ENCODE results near the gene MX1. TPM values are rescaled to one million over a fixed set of nuclear protein-coding genes. Genes with fewer than 3 reads are reported as not detected.

MX1 gene
- total RNA-seq, 1 donor from 2014 or later: 4.5 TPM

DNA sequence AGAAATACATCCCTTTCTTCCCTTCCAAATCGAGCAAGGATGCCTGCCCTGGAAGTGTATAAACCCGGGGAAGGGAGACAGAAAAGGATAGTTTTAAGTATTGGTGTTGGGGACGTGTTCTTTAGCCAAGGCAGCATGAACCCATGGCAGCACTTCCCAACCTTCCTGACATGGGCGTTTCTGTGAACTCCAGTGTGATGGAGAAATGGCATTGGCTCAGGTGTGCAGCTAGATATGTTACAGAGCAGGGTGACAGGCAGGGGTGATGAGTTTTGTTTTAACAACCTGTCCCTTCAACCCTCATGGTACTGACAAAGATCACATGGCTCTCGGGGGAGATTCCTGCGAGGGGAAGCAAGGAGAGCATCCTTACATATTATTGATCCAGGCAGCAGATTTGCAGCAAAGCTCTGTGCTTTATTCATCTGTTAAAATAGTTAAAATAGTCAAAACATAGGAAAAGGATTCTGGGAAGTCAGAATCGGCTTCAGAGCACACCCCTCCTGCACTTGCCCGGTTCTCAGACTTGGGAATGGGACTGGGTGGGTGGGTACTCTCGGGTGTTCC, 4.0 kb downstream of the MX1 start:
- DNase-seq (ENCODE audit: low spot score): no peak
- Mint-ChIP-seq H3K4me3 (ENCODE audit: unreplicated experiment) (no peak overlapping the region), H3K4me1 (ENCODE audit: unreplicated experiment) (no peaks in the 10 kb centered on the region), H3K27me3 (ENCODE audit: unreplicated experiment) (peaks cover 10% of the 10 kb centered on the region), H3K36me3 (ENCODE audit: low read depth, unreplicated experiment) (no peaks in the 10 kb centered on the region), H3K9me3 (ENCODE audit: unreplicated experiment) (no peaks in the 10 kb centered on the region), H3K27ac (ENCODE audit: unreplicated experiment) (no peak overlapping the region)
- TF ChIP-seq, protein P1, sequence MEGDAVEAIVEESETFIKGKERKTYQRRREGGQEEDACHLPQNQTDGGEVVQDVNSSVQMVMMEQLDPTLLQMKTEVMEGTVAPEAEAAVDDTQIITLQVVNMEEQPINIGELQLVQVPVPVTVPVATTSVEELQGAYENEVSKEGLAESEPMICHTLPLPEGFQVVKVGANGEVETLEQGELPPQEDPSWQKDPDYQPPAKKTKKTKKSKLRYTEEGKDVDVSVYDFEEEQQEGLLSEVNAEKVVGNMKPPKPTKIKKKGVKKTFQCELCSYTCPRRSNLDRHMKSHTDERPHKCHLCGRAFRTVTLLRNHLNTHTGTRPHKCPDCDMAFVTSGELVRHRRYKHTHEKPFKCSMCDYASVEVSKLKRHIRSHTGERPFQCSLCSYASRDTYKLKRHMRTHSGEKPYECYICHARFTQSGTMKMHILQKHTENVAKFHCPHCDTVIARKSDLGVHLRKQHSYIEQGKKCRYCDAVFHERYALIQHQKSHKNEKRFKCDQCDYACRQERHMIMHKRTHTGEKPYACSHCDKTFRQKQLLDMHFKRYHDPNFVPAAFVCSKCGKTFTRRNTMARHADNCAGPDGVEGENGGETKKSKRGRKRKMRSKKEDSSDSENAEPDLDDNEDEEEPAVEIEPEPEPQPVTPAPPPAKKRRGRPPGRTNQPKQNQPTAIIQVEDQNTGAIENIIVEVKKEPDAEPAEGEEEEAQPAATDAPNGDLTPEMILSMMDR (IDR thresholded peaks at IDR 0.05; ENCODE audit: unreplicated experiment): no peak

DNA sequence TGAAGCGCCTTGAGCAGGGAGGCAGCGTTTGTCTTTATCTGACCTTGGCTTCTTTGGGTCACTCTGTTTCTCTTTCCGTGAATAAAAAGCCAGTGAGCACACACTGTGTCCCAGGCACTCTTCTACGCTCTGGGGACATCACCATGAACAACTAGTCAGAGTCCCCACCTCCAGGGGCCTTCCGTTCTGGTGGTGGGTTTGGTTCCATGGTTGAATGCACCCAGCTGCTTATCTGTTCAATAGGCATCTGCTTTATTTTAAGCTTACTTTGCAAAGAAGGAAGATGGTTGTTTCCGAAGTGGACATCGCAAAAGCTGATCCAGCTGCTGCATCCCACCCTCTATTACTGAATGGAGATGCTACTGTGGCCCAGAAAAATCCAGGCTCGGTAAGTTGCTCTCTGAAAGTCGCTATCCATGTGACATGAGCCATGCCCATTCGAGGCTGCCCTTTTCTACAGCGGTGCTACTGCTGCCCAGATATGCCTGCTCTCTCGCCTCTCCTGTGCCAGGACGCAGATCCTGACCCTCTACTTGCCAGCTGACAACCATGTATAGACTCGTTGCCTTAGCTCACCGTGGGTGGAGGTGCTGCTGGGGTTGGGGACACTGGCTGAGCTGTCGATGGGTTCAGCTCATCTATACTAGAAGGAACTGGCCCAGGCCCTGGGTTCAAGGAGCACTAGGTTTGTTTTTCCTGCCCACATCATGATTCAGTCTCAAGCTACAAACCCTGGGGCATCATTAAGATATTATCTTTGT, 5.9 kb downstream of the MX1 start:
- peaks cover 8% of the 10 kb centered on the region for H3K27me3 Mint-ChIP-seq (ENCODE audit: unreplicated experiment)
- TF ChIP-seq, protein P1 (IDR thresholded peaks at IDR 0.05; ENCODE audit: unreplicated experiment): no peak
- no peaks in the 10 kb centered on the region for H3K9me3 Mint-ChIP-seq (ENCODE audit: unreplicated experiment)
- no peak overlapping the region for H3K27ac Mint-ChIP-seq (ENCODE audit: unreplicated experiment)
- H3K4me1 Mint-ChIP-seq (ENCODE audit: unreplicated experiment): no peaks in the 10 kb centered on the region
- peaks cover 6% of the 10 kb centered on the region for H3K36me3 Mint-ChIP-seq (ENCODE audit: low read depth, unreplicated experiment)
- no peak overlapping the region for H3K4me3 Mint-ChIP-seq (ENCODE audit: unreplicated experiment)
- no peak for DNase-seq (ENCODE audit: low spot score)

DNA sequence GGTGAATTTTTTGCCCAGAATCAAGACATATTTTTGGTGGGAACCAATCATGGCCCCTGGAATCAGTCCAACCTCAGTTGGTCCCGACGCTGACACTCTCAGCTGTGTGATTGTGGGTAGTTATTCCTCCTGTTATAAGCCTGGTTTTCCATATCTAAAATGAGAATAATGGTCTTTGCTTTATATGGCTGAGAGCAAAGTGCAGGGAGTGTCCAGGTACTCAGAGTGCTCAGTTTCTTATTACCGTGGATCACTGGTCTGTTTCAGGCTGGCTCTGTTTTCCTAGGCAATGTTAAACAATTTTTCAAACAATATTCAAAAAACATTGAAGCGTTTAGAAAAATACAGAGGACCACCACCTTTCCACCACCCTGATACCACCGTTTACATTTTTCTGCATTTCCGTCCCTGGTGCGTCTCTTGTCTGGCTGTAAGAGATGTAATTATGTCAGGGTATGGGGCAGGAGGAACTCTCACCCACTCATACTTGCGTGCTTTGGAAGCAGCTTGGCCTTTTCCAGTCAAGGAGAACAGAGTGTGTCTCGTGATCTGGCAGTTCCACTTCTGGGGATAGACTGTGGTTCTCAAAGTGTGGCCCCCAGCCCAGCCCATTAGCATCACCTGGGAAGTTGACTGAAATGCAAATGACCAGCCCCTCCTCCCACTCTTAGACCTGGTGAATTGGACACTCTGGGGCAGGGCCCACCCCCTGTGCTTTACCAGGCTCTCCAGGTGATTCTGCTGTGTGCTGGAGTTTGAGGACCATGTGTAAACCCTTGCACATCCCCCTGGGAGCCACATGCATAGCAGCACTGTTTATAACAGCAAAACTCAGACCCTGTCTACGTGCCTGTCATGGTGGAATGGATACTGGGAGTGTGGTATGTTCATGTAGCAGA, 6.8 kb downstream of the MX1 start:
- Mint-ChIP-seq H3K9me3 (ENCODE audit: unreplicated experiment) (no peaks in the 10 kb centered on the region), H3K27ac (ENCODE audit: unreplicated experiment) (no peak overlapping the region), H3K4me1 (ENCODE audit: unreplicated experiment) (no peaks in the 10 kb centered on the region), H3K4me3 (ENCODE audit: unreplicated experiment) (no peak overlapping the region), H3K36me3 (ENCODE audit: low read depth, unreplicated experiment) (peaks cover 6% of the 10 kb centered on the region), H3K27me3 (ENCODE audit: unreplicated experiment) (peaks cover 4% of the 10 kb centered on the region)
- TF ChIP-seq, protein P1 (IDR thresholded peaks at IDR 0.05; ENCODE audit: unreplicated experiment): no peak
- DNase-seq (ENCODE audit: low spot score): no peak

DNA sequence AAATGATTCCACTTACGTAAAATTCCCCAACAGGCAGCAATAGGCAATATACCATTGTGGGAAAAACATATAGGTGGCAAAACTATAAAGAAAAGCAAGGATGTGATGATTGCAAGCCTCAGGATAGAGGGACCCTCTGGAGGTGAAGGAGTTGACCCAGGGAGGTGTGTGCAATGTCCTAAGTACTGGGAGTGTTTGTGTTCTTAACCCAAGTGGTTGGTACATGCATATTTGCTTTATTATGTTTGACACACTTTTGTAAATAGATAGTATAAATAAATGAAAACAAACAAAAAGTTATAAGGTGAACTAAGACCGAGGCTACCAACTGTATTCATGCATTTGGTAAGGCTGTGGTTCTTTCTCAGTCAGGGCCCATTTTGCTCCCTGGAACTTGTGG, 7.5 kb downstream of the MX1 start:
- H3K9me3 Mint-ChIP-seq (ENCODE audit: unreplicated experiment): no peaks in the 10 kb centered on the region
- H3K4me1 Mint-ChIP-seq (ENCODE audit: unreplicated experiment): no peaks in the 10 kb centered on the region
- H3K4me3 Mint-ChIP-seq (ENCODE audit: unreplicated experiment): no peak overlapping the region
- H3K27ac Mint-ChIP-seq (ENCODE audit: unreplicated experiment): no peak overlapping the region
- H3K27me3 Mint-ChIP-seq (ENCODE audit: unreplicated experiment): peaks cover 4% of the 10 kb centered on the region
- TF ChIP-seq, protein P1 (IDR thresholded peaks at IDR 0.05; ENCODE audit: unreplicated experiment): no peak
- H3K36me3 Mint-ChIP-seq (ENCODE audit: low read depth, unreplicated experiment): peaks cover 6% of the 10 kb centered on the region
- DNase-seq (ENCODE audit: low spot score): no peak
